NCI-H146 (cell line): ENCODE data around the gene MYO1C.

Source experiments
- DNase-seq: peaks from one replicate; lab custom pipeline; 2025; lab: John Stamatoyannopoulos, UW

MYO1C gene

DNA sequence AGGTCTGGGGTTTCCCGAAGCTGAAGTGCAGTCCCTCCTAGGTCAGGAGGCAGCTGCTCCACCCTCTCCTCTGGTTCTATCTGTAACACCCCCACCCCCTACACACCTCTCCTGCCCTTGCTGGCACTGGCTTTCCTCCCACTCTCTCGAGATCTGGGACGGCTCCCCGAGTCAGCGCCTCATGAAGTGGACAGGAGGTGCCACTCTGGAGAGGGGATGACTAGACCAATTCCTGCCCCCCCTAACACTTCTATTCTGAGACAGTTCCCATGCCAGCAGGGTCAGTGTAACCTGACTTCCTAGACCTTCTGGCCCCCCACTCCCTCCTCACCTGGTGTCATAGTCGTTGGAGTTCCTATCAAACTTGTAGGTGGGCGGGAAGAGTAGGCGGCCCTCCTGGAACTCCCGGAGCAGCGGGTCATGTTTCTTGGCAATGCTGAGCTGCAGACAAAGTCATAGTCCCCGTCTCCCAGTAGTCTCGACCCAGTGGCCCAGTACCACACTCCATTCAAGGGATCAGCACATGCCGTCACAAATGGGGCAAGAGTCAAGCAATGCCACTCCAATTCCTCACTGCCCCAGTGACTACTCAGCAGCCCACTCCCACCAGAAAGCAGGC, 14.3 kb upstream of the MYO1C start:
- no peak for DNase-seq

DNA sequence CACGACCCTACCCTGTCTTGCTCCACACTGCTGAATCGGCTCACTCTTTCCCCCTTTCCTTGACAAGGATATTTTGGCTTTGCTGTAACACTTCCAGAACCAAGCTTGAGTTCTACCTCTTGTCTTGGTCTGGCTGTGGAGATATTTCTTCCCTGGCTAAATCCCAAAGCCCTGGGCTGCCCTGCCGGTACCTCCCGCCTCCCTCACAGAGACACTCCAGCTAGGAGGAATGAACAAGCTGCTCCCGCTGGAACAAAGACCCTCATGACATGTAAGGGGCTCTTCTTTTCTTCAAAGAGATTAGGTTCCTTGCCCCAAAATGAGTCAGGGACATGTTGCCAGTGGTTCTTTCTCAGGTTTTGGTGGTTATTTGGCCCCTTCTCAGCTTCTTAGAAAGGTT, 13.1 kb upstream of the MYO1C start:
- no peak for DNase-seq

DNA sequence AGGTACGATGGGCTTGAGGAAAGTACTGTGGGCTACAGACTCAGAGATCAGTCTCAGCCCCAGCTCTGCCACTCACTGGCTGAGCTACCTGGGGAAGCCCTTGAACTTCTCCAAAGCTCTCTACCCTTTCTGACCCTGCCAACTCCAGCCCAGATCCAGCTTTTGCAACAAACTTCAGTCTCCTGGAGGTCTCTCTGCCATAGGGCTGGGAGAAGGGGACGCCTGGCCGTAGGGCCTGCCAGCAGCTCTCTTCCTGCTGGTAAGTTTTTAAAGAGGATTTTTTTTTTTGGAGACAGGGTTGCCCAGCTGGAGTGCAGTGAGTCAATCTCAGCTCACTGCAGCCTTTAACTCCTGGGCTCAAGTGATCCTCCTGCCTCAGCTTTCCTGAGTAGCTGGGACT, 12.4 kb upstream of the MYO1C start:
- no peak for DNase-seq

DNA sequence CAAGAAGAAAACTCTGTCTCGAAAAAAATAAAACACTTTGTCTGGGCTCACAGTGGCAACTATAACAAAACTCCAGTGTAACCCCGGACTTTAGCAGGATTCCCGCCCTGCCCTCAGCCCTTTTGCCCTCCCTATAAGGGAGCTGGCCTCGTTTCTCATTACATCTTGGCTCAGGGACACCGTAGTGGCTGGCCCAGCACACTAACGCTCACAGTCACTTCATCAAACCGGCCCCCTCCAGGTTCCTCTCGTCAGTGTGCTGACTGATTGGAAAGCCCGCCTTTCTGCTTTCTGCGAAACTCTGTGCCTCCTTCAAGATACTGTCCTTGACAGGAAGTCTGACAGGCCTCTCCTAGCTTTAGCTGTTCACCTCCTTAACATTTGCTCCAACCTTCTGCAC, 11.2 kb upstream of the MYO1C start:
- DNase-seq: no peak

DNA sequence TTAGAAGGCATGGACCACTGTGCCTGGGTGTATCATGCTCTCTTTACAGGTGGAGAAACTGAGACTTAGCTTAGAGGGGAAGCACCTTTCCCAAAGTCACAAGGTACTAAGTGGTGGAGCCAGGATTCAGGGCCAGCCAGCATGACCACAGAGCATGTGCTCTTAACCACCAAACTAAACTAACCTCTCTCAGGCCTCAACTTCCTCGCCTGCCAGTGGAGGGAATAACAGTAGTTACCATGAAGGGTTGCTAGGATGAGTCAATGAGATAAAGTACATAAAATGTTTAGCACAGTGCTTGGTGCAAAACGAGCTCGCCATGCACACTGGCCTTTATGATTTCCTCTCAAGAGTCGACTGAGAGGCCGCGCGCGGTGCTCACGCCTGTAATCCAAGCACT, 6.4 kb upstream of the MYO1C start:
- no peak for DNase-seq

DNA sequence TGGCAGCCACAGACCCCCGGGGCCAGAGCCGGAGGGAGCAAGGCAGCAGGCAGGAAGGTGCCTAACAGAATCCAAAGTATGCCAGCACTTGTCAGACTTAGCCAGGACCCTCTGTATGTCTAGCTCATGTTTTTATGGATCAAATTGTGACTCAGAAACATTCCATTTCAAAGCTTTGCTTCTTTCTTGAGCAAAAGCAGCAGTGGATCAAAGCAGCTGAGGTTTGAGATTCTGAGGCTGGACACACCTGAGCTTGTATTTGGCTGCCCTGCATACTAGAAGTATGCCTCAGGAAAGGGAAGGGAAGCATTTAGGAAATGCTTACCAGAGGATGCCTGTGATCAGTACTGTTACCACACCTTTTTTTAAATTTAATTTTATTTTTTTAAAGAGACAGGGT, 5.7 kb upstream of the MYO1C start:
- no peak for DNase-seq

DNA sequence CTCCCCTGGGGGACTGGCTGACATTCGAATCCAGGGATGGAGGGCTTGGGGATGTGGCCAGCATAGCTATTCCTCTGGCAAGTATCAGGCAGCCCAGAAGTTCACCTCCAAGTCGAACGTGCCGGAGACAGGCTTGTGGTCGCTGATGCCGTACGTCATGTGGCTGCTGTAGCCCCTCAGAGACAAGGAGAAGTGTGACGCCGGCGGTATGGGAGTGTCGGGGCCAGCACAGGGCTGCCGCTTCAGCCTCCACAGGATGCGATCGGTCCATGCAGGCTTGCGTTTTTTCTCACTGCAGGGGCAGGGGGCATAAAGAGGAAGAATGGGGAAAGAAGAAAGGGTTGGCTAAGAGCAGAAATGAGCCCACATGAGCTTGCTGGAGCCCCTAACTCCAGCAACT, 5.3 kb upstream of the MYO1C start:
- DNase-seq: no peak

DNA sequence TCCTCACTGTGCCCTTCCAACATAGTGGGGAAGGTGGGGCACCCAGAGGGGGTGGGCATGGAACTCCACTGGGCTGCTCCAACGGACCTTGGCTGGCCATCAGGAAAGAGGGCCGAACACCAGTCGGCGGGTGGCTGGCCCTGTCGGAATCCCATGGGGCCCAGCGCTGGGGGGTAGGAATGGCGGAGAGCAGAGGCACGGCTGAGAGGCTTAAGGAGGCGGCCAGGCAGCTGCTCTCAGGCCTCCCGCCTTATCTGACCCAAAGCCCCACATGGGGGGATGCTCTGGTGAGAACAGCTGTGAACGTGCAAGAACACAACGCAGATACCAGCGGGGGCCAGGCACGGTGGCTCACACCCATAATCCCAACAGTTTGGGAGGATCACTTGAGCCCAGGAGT, 4.4 kb upstream of the MYO1C start:
- no peak for DNase-seq

DNA sequence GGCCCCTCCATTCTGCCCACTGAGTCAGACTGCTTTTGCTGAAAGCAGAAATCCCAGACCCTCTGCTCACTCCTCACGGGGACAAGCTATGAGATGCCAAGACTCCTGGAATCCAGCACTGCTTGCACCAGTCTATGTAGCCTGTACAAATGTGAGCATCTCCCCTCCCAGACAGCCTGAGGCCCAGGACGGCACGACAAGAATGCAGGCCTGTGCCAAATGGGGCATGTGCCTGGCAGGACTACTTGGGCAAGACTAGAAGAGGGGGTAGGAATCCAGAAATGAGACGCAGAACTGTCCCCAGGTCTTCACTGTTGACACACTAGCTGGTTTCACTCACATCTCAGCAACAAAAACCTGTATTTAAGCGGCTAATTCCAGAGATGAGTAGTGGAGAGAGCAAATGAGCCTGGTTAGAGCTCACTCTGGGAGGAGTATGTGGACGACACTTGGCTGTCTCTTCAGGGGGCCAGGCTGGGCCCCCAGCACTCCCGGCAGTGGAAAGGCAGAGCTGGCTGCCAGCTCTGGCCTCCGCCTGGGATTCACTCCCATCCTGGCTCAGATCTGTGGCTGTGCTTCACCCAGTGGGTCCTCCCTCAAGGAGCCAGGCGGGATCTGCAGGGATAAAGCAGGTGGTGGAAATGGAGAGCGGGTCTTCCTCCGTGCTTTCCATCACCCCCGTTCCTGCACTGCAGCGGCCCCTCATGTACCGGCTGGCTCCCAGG, 2.9 kb upstream of the MYO1C start:
- no peak for DNase-seq

DNA sequence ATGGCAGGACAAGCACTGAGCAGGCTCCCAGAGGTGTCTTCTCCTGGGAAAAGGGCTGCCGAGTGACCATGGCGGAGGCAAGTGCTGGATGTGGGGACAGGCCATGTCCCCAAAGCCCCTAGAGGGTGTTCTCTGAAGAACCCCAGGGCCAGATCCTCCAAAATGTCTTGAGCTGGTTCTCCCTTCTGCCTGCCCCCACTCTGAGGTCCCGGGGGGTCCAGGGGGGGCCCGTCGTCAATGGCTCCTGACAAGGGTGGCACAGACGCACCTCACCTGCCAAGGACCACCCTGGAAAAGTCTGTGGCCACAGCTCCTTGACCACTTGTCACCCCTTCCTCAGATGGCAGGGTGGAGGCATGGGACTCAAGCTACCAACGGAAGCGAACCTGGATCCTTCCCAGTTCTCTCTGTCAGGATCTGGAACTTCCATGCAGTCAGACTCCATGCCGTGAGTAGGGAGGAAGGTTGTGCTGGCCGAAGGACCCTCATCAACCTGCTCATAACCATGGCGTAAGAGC, 2.3 kb upstream of the MYO1C start:
- no peak for DNase-seq

DNA sequence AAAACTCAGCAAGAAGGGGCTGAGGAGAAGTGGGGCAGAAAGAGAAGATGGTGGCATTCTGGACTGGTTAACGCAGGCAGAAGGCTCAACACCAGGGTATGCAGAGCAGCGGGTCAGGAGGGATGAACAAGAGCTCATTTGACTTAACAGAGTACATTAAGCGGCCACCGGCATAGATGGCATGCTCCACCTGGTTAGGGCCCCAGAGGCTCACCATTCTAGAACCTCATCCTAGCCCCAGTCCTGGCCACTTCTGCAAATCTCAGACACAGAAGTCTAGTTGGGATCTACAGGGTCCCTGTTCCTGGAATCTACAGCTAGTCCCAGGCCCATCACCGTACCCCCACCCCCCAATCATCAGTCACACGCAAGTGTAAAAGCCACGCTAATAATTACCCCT, 1.7 kb upstream of the MYO1C start:
- no peak for DNase-seq

DNA sequence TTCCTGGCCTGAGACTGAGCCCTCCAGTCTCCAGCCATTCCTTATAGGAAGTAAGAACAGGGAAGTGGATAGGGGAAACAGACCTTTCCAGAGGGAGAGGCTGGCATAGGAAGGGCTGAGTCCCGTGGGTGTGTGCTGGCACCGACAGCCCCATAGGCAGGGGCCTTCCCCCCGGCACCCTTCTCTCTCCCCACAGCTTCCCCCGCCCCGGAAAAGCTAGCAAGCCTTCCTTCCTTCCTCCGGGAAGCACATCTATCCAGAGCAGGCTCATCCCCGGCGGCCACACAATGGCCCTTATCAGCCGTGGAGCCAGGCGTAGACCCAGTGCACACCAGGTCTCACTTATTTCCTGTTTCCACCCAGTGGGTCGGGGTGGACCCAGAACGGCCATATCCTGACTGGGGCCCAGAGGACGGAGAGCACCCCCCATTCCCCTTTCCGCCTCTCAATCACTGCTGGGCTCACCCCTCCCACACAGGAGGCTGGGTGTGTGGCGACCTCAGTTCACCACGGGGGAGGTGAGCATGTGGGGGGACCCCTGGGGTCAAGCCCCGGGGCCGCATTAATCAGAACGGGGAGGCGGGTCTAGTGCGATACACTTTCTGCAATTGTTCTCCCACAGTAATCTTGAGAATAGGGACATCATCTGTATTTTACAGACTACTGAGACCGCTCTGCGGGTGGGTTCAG, 950 bp upstream of the MYO1C start:
- no peak for DNase-seq

DNA sequence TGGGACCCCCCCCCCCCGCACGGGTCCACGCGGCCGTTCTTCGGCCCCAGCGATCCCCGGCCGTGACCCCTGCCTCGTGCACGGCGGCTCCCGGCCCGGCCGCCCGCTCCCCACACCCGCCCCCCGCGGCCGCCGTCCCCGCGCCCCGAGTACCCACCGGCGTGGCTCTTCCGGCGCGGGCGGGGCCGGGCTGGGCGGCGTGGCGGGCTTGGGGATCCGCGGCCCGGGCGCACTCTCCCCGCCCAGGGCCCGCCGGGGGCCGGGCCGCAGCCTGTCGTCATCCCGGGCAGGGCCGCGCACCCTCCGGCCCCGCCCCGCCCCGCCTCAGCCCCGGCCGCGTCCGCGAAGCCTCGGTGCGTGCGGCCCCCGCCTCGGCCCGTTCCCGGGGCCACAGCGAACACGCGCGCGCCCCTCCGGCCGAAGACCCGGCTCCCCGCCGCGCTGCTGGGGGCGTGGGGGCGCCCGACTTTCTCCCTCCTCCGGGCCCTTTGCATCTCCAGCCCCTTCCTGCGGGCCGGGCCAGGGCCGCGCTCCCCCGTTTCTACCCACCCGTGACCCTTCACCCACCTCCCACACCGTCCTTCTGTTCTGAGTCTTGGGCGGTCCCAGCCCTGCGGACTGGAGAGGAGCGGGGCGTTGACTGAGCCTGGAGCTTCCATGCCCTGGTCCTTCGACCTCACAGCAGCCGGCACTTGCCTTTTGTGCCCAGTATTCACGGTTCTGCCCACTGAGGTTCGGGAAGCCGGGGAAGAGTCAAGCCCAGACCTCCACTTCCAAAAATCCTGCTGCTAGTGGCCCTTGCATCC, 840 bp downstream of the MYO1C start:
- peak; percentile 44 for DNase-seq

DNA sequence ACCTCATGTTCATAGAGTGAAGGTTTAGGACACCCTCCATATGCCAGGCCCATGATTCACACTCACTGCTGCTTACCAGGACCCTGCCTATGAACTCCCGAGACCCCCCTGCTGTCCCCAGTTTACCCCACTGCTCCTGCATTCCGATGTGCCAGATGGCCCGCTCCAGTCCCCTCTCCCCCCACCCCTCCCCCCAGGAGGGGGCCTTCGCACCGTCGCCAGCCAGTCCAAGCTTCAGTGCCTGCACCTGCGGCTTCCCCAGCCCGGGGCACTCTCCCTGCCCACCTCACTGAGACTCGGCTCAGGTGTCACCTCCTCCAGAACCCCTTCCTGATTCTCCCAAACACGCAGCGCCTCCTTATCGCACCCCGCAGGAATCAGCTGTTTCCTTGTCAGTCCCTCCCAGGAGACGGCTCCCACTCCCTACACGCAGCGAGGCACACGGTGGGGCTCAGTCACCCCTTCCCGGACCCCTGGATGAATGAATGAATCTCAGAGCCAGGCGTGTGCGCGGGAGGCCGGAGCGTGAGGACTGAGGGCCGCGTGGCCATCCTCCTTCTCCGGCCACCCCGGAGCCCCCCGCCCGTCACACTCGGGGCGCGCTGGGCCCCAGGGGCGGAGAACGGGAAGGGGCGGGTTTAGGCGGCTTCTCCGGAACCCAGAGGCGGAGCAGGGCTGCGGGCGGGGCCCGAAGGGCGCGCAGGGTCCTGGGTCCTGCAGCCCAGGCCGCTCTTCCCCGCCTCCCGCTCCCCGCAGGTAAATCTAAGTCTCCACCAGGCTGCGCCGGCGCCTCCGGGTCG, 1.6 kb downstream of the MYO1C start:
- DNase-seq: peak; percentile 62

DNA sequence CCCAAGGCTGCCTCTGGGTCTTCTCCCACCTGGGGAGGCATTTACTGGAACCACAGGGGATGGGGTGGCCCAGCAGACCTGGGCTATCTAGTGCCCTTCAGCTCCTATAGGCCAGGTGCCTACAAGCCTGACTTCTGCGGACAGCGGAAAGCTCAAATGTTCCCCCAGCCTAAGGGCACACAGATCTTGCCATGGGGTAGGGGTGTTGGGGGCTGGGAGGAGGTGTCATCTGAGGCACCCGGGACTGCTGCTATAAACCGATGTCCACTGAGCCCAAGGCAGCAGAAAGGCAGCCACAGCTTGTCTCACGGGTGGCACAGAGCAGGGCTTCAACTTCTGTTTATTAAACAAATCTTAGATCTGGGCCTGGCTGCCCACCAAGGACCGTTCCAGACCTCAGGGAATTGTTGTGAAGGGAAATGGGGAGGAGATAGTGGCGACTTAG, 3.6 kb downstream of the MYO1C start:
- DNase-seq: no peak

DNA sequence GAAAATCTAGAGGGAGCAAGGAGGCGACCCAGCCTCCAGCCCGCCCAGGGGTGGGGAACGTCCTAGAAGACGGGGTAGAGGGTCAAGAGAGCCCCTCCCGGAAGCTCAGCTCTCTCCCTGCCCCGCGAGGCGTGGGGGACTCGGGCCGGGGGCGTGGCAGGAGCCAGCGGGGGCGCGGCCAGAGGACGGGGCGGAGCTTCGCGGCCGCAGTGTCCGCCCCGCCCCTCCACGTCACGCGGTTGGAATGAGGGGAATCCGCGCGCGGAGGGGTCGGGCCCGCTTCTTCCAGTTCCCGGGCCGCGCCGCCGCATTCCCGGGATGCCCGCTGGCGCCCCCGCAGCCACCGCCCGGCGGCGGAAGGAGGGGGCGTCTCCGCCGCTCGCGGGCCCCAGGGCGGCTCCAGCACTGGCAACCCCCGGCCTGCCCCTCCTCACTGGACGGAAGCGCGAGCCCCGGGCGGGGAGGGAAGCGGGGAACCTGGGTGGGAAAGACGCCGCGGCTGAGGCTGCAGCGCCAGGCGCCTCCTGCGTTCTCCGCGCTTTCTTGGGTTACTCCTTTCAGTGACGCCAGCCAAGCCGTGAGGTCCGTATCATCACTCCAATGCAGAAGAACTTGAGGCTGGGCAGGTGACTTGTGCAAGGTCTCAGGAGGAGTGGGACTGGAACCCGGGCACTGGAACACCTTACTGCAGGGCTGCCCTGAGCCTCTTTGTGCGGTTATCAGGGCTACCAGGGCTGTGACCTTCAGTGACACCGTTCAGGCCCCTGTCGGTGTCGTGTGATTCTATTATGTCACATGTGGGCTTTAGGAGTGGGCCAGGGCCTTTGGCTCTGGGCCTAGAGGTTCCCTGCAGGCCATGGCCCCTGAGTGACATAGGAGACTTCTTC, 4.3 kb downstream of the MYO1C start:
- DNase-seq: peak; percentile 67

DNA sequence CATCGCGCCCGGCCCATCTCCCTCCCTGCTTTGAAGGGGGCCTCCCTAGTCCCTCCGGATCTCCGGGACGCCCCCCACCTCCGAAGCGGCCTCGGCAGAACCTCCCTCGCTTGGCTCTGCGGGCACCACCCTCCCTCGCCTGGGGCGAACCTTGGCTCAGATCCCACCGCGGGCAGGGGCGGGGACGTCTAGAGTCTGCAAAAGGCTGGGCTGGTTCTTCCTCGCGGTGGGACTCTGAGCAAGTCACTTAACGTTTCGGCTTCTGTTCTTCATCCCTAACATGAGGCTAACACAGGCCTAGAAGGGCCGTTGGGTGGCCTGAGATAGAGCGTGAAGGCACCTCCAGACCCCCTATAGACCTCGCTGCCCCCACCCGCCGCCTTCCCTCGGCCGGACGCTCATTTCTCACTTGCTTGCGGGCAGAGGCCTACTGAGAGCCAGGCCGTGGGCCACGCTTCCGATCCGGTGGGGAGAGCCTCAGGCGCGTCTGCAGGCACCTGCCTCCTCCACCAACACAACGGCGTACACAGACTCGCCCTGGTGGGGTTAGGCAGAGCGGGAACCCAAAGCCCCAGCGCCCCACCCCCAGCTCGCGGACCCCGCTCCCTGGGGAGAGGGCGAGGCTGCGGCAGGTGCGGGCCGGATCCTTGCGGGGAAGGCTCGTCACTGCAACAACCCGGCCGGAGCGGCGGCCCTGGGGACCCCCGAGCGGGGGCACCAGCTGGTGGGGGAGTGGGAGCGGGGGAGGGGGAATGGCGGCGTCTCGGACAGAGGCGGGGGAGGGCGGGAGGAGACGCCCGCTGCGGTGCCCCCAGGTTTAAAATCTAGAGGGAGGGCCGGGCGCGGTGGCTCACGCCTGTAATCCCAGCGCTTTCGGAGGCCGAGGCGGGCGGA, 5.4 kb downstream of the MYO1C start:
- peak; percentile 86 for DNase-seq

DNA sequence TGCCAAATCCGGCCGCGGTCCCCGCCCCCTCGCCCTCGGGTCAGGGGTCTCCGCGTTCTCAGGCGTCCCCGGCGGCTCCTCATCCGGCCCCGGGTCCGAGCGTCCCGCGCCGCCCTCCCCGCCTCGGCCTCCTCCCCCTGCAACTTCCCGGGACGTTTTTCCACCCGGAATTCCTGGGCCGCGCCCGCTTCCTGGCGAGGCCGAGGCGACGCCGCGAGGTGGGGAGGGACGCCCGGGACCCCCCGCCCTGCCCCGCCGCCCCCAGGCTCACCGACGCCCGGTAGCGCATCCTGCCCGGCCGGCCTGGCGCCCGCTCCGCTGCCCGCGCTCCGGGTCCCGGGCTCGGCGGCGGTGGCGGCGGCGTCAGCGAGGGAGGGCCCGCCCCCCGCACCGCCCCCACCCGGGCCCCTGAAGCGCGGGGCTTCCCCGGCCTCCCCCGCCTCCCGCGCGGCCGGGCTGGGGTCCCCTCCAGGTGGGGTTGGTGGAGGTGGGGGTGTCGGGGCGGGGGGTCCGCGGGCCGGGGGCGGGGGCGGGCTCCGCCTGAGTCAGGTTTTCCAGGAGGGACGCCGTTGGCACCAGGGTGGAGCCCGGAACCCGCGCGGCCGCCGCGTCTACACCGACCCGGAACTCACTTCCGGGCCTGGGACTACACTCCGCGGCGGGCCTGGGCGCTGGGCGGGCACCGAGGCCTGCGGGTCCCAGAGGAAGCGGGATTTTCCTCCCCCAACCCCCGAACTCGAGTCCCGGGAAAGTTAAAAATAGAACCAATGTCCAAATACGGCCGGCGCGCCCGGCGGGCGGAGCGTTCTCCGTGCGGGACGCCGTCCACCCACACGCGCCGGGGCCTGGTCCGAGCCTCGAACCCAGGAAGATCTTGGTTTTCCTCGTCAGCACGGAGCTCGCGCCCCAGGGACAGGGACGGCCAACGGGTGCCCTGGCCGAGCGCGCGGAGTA, 6.8 kb downstream of the MYO1C start:
- DNase-seq: peak; percentile 60
